Thymus (tissue), 11 donors: ENCODE measurements around the gene METTL21C. TPM values are rescaled to one million over a fixed set of nuclear protein-coding genes. Genes with fewer than 3 reads are reported as not detected.

Experiments used
- DNase-seq, 9 donors: peaks; one replicate each; pipeline ENCODE4 v3.0.0-alpha.2; 2013; ENCODE audit warnings: low spot score in 9 of 9, low read depth in 6 of 9, missing footprints in 1 of 9
- H3K27ac ChIP-seq, 2 donors: one replicate each; pipeline ENCODE4 v1.5.1; 2013; ENCODE audit warnings: control low read depth in 1 of 2, low read depth in 1 of 2, low read length in 1 of 2, mild to moderate bottlenecking in 1 of 2, moderate library complexity in 1 of 2
- H3K27me3 ChIP-seq, 2 donors: one replicate each; pipeline ENCODE4 v1.5.1; 2013; ENCODE audit warnings: low read length in 1 of 2; ENCODE audit not compliant: control insufficient read depth in 2 of 2, insufficient read depth in 1 of 2
- H3K36me3 ChIP-seq, 2 donors: one replicate each; pipeline ENCODE4 v1.5.1; 2013; ENCODE audit warnings: low read length in 1 of 2, mild to moderate bottlenecking in 1 of 2, moderate library complexity in 1 of 2; ENCODE audit not compliant: control insufficient read depth in 2 of 2, insufficient read depth in 2 of 2
- H3K4me1 ChIP-seq, 2 donors: one replicate each; pipeline ENCODE4 v1.5.1; 2013; ENCODE audit warnings: low read length in 2 of 2; ENCODE audit not compliant: control insufficient read depth in 2 of 2, insufficient read depth in 2 of 2
- H3K4me3 ChIP-seq, 2 donors: one replicate each; pipeline ENCODE4 v1.5.1; 2013; ENCODE audit warnings: low read length in 2 of 2, control low read depth in 1 of 2, mild to moderate bottlenecking in 1 of 2
- H3K9me3 ChIP-seq, 2 donors: one replicate each; pipeline ENCODE4 v1.5.1; 2013; ENCODE audit warnings: low read length in 1 of 2, mild to moderate bottlenecking in 1 of 2; ENCODE audit not compliant: control insufficient read depth in 2 of 2, insufficient read depth in 1 of 2
- WGBS: extraction: QIAGEN DNeasy Blood & Tissue Kit; methylation state at CpG from one replicate; pipeline ENCODE4 v1.1.7; 2013; 5-methylcytosine and 5-hydroxymethylcytosine counted together
- polyA plus RNA-seq: library from polyadenylated mRNA; stranded (reverse); fragments of 200-250 nt; gene quantifications from one replicate; pipeline ENCODE4 v1.2.3, GENCODE V29; 2013
- total RNA-seq: library from RNA; stranded (reverse); fragments of 120-200 nt; gene quantifications from one replicate; pipeline ENCODE4 v1.2.4, GENCODE V29; 2013
- donor health status: healthy.

METTL21C gene
- total and polyA plus RNA-seq, 2 donors, result 0.09 TPM; not detected in 1

GRCh38 chr13:102679449-102680132 is 15.3 kb downstream of the METTL21C start:
- Histone ChIP-seq H3K9me3 (no peaks in the 10 kb centered on the region), H3K4me3 (no peak overlapping the region), H3K27ac (no peak overlapping the region), H3K27me3 (no peaks in the 10 kb centered on the region), H3K36me3 (peaks cover 3 to 28% of the 10 kb centered on the region in 2 donors), H3K4me1 (no peaks in the 10 kb centered on the region)
- 81% methylated on average over 3 of the region's 3 CpGs for WGBS
- DNase-seq, result no peak

GRCh38 chr13:102678339-102679107 is 16.3 kb downstream of the METTL21C start:
- Histone ChIP-seq H3K27ac (no peak overlapping the region), H3K4me1 (no peaks in the 10 kb centered on the region), H3K27me3 (no peaks in the 10 kb centered on the region), H3K36me3 (peaks cover 3 to 34% of the 10 kb centered on the region in 2 donors), H3K4me3 (no peak overlapping the region), H3K9me3 (no peaks in the 10 kb centered on the region)
- 95% methylated on average over 5 of the region's 5 CpGs for WGBS
- DNase-seq, result no peak

GRCh38 chr13:102677122-102677521 is 17.7 kb downstream of the METTL21C start:
- Histone ChIP-seq H3K4me1 (no peaks in the 10 kb centered on the region), H3K27ac (no peak overlapping the region), H3K36me3 (peaks cover 3 to 42% of the 10 kb centered on the region in 2 donors), H3K27me3 (no peaks in the 10 kb centered on the region), H3K4me3 (no peak overlapping the region), H3K9me3 (no peaks in the 10 kb centered on the region)
- DNase-seq, result no peak
- WGBS, result 95% methylated on average over 4 of the region's 4 CpGs

GRCh38 chr13:102675115-102675514 is 19.7 kb downstream of the METTL21C start:
- H3K27me3 ChIP-seq, result no peaks in the 10 kb centered on the region
- no peak overlapping the region for H3K27ac ChIP-seq
- H3K9me3 ChIP-seq, result no peaks in the 10 kb centered on the region
- H3K4me3 ChIP-seq, result no peak overlapping the region
- DNase-seq, result no peak
- peaks cover 3 to 42% of the 10 kb centered on the region in 2 donors for H3K36me3 ChIP-seq
- no peaks in the 10 kb centered on the region for H3K4me1 ChIP-seq
- WGBS, result 97% methylated on average over 3 of the region's 3 CpGs

GRCh38 chr13:102670130-102670529 is 24.7 kb downstream of the METTL21C start:
- Histone ChIP-seq H3K36me3 (peaks cover 29 to 56% of the 10 kb centered on the region in 2 donors), H3K4me3 (no peak overlapping the region), H3K27ac (no peak overlapping the region), H3K27me3 (no peaks in the 10 kb centered on the region), H3K4me1 (no peaks in the 10 kb centered on the region), H3K9me3 (peaks cover 0 to 4% of the 10 kb centered on the region in 2 donors)
- no peak for DNase-seq
- 68% methylated on average over 5 of the region's 5 CpGs for WGBS

GRCh38 chr13:102667911-102668310 is 26.9 kb downstream of the METTL21C start:
- no peak for DNase-seq
- over 99% methylated on average over 4 of the region's 4 CpGs for WGBS
- H3K27ac ChIP-seq, result no peak overlapping the region
- H3K9me3 ChIP-seq, result peaks cover 0 to 4% of the 10 kb centered on the region in 2 donors
- H3K4me1 ChIP-seq, result no peaks in the 10 kb centered on the region
- no peak overlapping the region for H3K4me3 ChIP-seq
- peaks cover 29 to 48% of the 10 kb centered on the region in 2 donors for H3K36me3 ChIP-seq
- no peaks in the 10 kb centered on the region for H3K27me3 ChIP-seq

- Histone ChIP-seq H3K36me3 (peaks cover 29 to 45% of the 10 kb centered on the region in 2 donors), H3K4me3 (no peak overlapping the region)
- DNase-seq, result no peak
Observed at GRCh38 chr13:102667023-102667422, 27.8 kb downstream of the METTL21C start.

GRCh38 chr13:102659168-102659713 is 35.6 kb downstream of the METTL21C start:
- no peak for DNase-seq
- no peaks in the 10 kb centered on the region for H3K27me3 ChIP-seq
- no peak overlapping the region for H3K4me3 ChIP-seq
- peaks cover 5 to 36% of the 10 kb centered on the region in 2 donors for H3K36me3 ChIP-seq
- H3K9me3 ChIP-seq, result peaks cover 0 to 3% of the 10 kb centered on the region in 2 donors
- no peak overlapping the region for H3K27ac ChIP-seq
- H3K4me1 ChIP-seq, result no peaks in the 10 kb centered on the region

More at GRCh38 chr13:102667023-102667422, 27.8 kb downstream of the METTL21C start:
- Histone ChIP-seq H3K27ac (no peak overlapping the region), H3K4me1 (no peaks in the 10 kb centered on the region), H3K27me3 (no peaks in the 10 kb centered on the region), H3K9me3 (peaks cover 0 to 4% of the 10 kb centered on the region in 2 donors)

GRCh38 chr13:102658660-102659059 is 36.2 kb downstream of the METTL21C start:
- H3K4me3 ChIP-seq, result no peak overlapping the region
- no peak for DNase-seq
- H3K27ac ChIP-seq, result no peak overlapping the region
- H3K4me1 ChIP-seq, result no peaks in the 10 kb centered on the region
- 97% methylated on average over 3 of the region's 3 CpGs for WGBS
- H3K27me3 ChIP-seq, result no peaks in the 10 kb centered on the region
- H3K36me3 ChIP-seq, result peaks cover 5 to 33% of the 10 kb centered on the region in 2 donors
- H3K9me3 ChIP-seq, result peaks cover 0 to 3% of the 10 kb centered on the region in 2 donors
